Bladder microvascular endothelial cell (primary cell): ENCODE data around the gene JAK3. TPM values are rescaled to one million over a fixed set of nuclear protein-coding genes. Genes with fewer than 3 reads are reported as not detected.

Experiments used
- total RNA-seq: library from RNA; depleted of rRNA; stranded (reverse); fragments of >200 nt; gene quantifications from 2 replicates; pipeline ENCODE4 v1.2.3, GENCODE V29; 2014

The JAK3 gene
- total RNA-seq = 4.4 and 5.2 TPM in 2 replicates

DNA sequence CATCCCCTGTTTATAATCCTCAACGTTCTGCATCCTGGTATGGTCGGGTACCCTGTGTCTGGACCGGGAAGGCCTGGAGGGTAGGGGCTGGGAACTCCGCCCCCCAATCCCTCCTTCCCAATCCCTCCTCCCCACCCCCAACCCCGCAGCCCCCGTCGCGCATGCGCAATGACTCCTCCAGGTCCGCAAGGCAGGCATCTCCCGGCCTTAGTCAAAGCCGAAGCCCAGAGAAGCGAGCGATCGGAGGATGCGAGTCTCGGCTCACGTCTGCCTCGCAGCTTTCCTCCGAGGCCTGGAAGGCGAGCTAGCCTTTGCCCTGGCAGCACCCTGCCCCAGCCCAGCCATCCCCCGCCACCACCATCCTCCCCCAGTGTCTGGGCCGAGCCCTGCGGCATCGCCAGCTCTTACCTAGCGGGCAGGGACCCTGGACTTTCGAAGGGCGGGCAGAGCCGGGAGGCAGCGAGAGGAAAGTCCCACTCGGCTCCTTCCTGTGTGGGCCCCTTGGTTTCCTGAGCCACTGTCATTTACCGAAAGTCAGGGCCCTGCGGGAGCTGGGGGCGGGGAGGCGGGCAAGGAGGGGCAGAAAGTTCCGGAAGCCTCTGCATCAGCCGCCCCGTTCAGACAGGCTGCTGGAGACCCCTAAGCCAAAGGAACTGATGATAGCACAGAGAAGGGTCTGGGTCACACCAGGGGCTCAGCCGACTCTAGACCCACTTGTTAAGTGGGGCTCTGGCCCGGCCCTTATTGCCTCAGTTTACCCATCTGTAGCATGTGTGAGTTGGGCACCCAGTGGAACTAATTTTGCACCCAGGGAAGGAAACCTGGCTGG lies at the start of gene JAK3:
TSS of gene JAK3 (minus strand) at position 445 of the 829 bp plus-strand sequence. CDS start 3,565 bp downstream, outside the sequence.

DNA sequence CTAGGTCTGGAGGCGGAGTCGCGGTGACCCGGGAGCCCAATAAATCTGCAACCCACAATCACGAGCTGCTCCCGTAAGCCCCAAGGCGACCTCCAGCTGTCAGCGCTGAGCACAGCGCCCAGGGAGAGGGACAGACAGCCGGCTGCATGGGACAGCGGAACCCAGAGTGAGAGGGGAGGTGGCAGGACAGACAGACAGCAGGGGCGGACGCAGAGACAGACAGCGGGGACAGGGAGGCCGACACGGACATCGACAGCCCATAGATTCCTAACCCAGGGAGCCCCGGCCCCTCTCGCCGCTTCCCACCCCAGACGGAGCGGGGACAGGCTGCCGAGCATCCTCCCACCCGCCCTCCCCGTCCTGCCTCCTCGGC lies 24.1 kb upstream of the JAK3 start, which contains the start of gene SLC5A5:
TSS of gene SLC5A5 (plus strand) at position 68 of the 373 bp plus-strand sequence. CDS start 375 bp downstream, outside the sequence.

DNA sequence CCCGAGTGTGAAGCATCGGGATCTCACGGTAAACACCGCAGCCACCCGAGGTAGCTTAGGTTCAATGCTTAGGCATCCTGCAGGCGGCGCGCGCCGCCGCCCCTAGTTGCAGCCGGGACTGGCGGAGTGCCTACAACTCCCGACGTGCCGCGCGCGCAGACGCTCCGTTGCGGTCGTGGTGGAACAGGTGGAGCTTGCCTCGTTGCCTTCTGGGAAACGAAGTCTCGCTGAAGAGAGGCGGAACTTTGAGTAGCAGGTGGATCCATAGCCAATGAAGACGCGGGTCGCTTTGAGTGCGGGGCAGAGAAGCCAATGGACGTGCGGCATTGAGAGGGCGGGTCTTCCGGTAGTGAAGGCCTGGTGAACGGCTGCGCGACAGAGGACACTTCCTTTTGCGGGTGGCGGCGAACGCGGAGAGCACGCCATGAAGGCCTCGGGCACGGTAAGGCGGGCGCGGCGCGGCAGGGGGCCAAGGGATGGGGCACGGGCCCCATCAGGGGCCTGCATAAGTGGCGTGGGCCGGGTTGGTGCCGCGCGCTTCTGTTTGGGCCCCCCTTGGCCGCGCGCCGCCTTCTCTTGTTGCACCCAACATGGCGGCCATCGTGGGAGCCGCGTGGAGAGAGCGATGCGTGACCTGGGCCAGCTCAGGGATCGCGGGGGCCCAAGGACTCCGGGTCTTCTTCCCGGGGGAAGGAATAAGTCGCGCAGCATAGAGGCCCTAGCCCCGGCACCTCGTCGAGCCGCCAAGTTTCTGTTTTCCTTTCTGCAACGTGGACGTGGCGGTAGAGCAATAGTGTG lies 11.9 kb upstream of the JAK3 start, which contains the start of gene RPL18A:
TSS of gene RPL18A (plus strand) at position 378 of the 798 bp plus-strand sequence. CDS start at position 425, 47 bp downstream.

DNA sequence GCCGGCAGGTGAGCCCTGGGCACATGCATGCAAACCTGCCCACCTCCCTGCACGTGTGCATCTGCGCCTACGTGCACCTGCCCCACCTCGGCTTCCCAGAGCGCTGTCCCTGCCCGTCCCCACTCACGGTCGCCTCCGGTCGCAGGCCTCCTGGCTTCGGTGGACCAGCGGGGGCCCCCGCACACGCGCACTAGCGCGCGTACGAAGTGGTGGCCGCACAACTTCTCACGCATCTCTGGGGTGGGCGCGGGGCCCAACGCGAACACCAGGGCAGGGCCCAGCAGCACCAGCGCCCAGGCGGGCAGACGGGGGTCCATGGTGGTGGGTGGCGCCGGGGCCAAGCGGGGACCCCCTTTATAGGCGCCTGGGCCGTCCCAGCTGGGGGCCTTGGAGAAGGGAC lies 26.6 kb downstream of the JAK3 start, which contains the start of gene INSL3:
TSS of gene INSL3 (minus strand) at position 330 of the 400 bp plus-strand sequence. CDS start at position 317, 13 bp downstream.

DNA sequence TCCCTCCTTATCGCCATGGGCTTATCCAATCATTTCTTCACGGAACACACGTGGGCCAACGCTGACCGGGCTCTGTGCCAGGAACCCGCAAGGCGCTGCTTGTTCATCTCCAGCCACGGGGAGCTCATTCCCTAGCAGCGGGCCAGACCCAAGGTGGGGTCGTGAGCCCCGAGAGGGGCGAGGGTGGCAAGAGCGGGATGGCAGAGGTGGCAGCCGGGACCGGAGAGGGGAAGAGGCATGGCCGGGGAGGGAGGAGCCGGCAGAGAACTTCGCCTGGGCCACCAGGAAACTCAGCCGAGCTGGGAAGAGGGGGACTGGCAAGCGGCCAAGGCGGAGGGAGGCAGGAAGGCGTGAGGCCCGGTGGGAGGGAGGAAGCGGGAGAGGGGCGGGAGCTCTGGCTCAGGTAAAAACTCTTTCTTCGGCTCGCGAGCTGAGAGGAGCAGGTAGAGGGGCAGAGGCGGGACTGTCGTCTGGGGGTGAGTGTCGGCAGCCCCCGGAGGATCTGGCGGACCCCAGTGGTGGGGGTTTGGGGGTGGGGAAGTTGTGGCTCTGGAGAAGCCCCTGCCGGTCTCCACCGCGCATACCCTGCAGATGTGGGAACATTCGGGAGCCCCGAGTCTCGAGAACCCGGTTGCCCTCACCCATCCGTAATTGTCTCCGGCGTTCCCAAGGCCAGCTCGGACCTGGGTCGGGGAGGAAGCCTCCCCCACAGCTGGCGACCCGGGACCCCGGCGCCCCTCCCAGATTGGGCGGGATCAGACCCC lies 52.9 kb downstream of the JAK3 start, which contains the start of gene B3GNT3:
TSS of gene B3GNT3 (plus strand) at position 408 of the 764 bp plus-strand sequence. CDS start 12,670 bp downstream, outside the sequence.

Other genes starting within 250 kb of the JAK3 start
- gene UNC13A, start 159.6 kb downstream of the JAK3 start, total RNA-seq = 0.16 and 0.57 TPM in 2 replicates
- gene MAP1S, start 128.5 kb downstream of the JAK3 start, total RNA-seq = 24.1 and 84.1 TPM in 2 replicates
- gene FCHO1, start 96.5 kb downstream of the JAK3 start, total RNA-seq = 0.31 and 1.1 TPM in 2 replicates
- gene B3GNT3, start 52.8 kb downstream of the JAK3 start, total RNA-seq = 0.16 TPM in 1 of 2 replicates, not detected in the other
- gene INSL3, start 26.5 kb downstream of the JAK3 start, total RNA-seq = not detected in 2 replicates
- 882 and 1,185 TPM in 2 replicates for gene RPL18A, start 11.9 kb upstream of the JAK3 start, total RNA-seq
- gene SLC5A5, start 24.0 kb upstream of the JAK3 start, total RNA-seq = not detected in 2 replicates
- 32.1 and 72.3 TPM in 2 replicates for gene CCDC124, start 85.0 kb upstream of the JAK3 start, total RNA-seq
- gene KCNN1, start 119.1 kb upstream of the JAK3 start, total RNA-seq = under 0.01 TPM in 1 of 2 replicates, not detected in the other
- 32.7 and 74.5 TPM in 2 replicates for gene ARRDC2, start 160.2 kb upstream of the JAK3 start, total RNA-seq
- gene IL12RB1, start 239.0 kb upstream of the JAK3 start, total RNA-seq = 0.31 and 0.49 TPM in 2 replicates
- gene MAST3, start 249.8 kb upstream of the JAK3 start, total RNA-seq = 1.1 and 4.7 TPM in 2 replicates